Tibial nerve (tissue), 4 donors: ENCODE data around the gene ST3GAL3.

Experiments
- CTCF ChIP-seq, 5 experiments: fragments of 200-600 bp in 3 of 5; fragments of 450-650 bp in 2 of 5; sonication (generic) in 3 of 5; IDR thresholded peaks; one replicate each; pipeline ENCODE4 v1.5.1; 2016 to 2019; ENCODE audit warnings: antibody characterized with exemption in 5 of 5, mild to moderate bottlenecking in 3 of 5, moderate library complexity in 2 of 5
- EP300 ChIP-seq, 2 donors: sonication (generic); formaldehyde crosslinking; IDR thresholded peaks; one replicate each; pipeline ENCODE4 v1.6.1; 2017; ENCODE audit warnings: antibody characterized with exemption in 2 of 2, mild to moderate bottlenecking in 1 of 2

GRCh38 chr1:43831851-43832250 lies 124.5 kb downstream of the ST3GAL3 start:
- TF ChIP-seq EP300 (IDR thresholded peaks at IDR 0.05) (no peak), CTCF (IDR thresholded peaks at IDR 0.05) (no peak)
